Fibroblast of skin of back (primary cell): Measurements from ENCODE around the gene NPY5R. TPM values are rescaled to one million over a fixed set of nuclear protein-coding genes. Genes with fewer than 3 reads are reported as not detected.

Source experiments
- DNase-seq: peaks from one replicate; pipeline ENCODE4 v3.0.0-alpha.2; 2013
- polyA plus RNA-seq, 2 experiments: library from polyadenylated mRNA; unstranded; fragments of 120-200 nt; gene quantifications; one replicate each; pipeline ENCODE4 v1.2.1, GENCODE V29; 2013; ENCODE audit not compliant: insufficient read length in 2 of 2

The NPY5R gene
- polyA plus RNA-seq (2013, experiment 1 of 2; ENCODE audit: insufficient read length): not detected
- polyA plus RNA-seq (2013, experiment 2 of 2; ENCODE audit: insufficient read length): not detected

- no peak for DNase-seq
Observed at GRCh38 chr4:163343604-163344146, at the start of gene NPY5R. NPY5R (plus strand) TSS chr4:163343892; CDS start chr4:163350274, 6,382 bp downstream.

- no peak for DNase-seq
Observed at GRCh38 chr4:163295138-163295537, 48.6 kb upstream of the NPY5R start.

GRCh38 chr4:163300445-163300844, 43.2 kb upstream of the NPY5R start:
- no peak for DNase-seq

DNA sequence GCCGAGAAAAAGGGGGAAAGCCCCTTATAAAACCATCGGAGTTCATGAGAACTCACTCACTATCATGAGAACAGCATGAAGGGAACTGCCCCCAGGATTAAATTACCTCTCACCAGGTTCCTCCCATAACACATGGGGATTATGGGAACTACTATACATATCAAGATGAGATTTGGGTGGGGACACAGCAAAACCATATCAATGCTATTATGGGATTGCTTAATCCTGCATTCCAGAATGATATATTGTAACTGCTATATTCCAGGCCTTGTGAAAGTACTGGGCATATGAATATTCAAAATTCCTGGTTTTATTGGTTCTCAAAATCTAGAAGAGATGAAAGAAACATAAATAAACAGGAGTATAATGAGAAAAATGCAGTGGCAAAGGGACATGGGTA, 40.6 kb upstream of the NPY5R start:
- no peak for DNase-seq

- no peak for DNase-seq
Observed at GRCh38 chr4:163309466-163309865, 34.2 kb upstream of the NPY5R start.

- DNase-seq: no peak
Observed at GRCh38 chr4:163317110-163317509, 26.6 kb upstream of the NPY5R start.

DNA sequence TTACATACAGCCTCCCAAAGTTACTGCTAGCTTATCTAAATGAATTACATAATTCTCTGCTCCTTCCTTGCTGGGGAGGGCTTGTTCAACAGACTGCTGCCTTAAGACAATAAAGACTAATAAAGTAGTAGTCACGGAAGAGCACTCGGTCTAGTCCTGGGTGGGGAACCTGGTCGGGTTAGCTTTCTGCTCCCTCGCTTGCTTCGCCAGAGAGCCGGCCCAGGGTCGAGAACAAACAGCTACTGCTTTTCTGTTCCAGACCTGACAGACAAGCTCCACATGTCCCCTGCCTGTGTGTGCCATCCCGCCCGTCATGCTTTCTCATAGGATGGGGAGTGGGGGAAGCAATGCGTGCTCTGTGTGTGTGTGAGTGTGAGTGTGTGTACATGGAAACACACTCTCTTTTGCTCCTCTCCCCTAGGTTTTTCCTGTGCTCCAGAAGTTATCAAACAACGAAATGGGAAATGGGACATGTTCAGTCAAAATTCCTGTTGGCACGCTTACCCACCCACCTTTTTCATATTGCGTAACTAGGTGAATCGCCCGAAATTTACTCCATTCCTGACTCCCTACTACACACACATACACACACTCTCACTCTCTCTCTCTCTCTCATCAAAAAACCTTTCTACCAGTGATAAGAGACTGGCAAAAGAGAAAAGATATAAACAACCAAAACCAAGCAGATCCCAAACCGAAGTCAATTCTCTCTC, 12.6 kb upstream of the NPY5R start:
- DNase-seq: no peak

- DNase-seq: peak; percentile 2
Observed at GRCh38 chr4:163331629-163332376, 11.9 kb upstream of the NPY5R start.

DNA sequence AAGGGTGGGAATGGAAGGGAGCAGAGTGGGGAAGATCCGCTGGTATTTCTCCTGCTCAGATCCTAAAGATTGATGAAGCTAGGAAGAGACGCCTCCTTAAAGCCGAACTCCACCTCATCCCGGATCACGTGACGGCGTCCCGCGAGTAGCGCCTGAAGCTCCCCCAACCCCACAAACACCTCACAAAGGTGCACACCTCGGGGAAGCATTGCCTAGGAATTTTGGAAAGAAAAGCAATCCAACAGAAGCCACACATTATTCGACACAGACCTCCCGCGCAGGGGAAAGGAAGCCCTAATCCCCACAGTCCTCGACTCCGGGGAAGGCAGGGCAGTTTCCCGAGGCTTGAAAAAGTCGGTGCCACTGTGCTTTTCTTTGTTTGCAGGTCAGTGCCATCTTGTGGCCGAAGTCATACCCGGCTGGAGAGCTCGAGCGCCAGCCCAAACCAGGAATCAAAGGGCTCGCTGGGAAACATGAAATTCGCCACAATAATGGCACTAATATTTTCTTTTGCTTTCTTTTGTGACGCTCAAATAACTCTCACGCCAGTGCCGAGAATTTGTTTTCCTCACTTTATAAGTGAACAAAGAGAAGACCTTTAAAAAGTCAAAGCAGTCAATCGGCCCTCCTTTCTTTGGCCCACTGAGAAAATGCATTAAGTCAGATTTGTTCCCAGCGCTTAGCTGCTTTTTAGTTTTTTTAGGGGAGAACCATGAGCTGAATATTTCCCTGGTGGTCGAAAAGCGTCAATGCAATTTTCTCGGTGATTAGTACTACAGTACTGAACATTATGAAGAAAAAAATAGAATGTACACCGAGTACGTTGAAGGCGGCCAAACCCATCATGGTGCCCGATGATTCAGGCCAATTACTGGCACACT, 10.9 kb upstream of the NPY5R start, which contains the start of gene NPY1R:
NPY1R (minus strand) TSS at position 71 of the 881 bp plus-strand sequence. CDS start 6,042 bp downstream, outside the sequence.
- peak; percentile 79 for DNase-seq

DNA sequence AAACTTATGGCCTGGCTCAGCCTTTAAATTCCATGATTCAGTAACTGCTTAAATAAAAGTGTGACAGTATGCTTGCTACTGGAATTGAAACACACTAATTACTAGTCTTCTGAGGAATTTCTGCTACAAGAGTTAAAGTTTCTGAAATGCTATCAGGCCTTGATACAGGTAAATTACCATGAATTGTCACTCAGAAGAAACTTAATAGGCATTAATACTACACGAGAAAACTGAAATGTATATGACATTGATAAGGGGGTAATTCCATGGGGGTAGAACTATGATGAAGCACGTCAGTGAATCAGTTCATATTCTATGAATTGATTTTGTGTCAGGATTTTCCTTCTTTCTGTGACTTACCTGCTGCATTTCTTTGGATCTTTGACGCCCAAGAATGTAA, 8.3 kb upstream of the NPY5R start:
- no peak for DNase-seq

GRCh38 chr4:163344147-163345125, 744 bp downstream of the NPY5R start:
- no peak for DNase-seq

DNA sequence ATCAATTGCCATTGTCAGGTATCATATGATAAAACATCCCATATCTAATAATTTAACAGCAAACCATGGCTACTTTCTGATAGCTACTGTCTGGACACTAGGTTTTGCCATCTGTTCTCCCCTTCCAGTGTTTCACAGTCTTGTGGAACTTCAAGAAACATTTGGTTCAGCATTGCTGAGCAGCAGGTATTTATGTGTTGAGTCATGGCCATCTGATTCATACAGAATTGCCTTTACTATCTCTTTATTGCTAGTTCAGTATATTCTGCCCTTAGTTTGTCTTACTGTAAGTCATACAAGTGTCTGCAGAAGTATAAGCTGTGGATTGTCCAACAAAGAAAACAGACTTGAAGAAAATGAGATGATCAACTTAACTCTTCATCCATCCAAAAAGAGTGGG, 7.0 kb downstream of the NPY5R start:
- no peak for DNase-seq

GRCh38 chr4:163353054-163353453, 9.4 kb downstream of the NPY5R start:
- DNase-seq: no peak

DNA sequence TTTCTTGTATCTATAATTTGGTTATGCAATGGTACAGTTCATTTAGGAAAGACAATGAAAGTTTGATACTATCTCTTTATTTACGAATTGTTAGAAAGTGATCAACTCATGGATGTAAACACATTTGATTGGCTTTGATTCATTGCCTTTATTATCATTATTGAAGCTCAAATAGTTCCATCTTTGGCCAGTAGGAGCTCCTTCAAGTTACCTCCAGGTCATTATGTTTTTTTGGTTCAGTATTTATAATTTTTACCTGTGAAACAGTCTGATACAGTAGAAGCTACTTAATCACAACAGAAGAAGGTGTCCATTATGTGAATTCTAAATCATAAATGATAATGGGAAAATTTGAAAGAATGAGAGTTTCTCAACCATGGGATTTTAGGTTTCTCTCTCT, 12.4 kb downstream of the NPY5R start:
- no peak for DNase-seq

- no peak for DNase-seq
Observed at GRCh38 chr4:163367651-163368050, 24.0 kb downstream of the NPY5R start.

- no peak for DNase-seq
Observed at GRCh38 chr4:163372029-163372428, 28.3 kb downstream of the NPY5R start.

DNA sequence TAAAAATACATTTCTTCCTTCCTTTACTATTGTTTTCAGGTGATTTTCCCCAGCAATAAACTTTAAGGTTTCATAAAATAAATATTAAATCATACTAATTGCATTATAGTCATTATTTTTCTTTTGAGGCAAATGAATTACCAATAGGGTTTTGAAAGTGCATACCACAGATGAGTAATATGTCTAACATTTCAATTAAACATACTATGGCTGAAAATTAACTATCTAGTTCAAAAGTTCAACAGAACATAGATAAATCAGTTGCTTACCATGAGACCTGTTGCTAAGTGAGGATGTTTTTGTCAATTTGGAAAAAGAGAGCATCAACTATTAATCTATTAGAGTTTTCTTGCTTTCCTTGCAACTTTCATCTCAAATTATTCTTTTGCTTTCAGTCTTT, 35.0 kb downstream of the NPY5R start:
- DNase-seq: no peak

DNA sequence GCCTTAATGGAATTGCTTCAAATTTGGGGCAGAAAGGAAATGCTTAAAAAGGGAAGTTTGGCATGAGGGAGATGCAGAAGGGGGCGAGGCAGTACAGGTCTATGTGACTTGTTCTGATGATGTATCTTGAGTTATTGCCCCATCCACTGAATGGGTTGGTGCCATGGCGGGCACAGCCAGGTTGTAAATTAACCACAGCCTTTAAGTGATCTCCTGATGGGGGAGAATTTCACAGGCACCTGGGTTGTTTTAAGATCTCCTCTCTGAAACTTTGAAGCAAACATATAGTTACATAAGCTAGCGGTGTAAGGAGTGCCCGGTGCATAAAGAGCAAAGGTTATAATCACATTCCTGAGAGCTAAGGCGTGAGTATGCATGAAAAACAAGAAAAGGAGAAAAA, 37.0 kb downstream of the NPY5R start:
- no peak for DNase-seq

- DNase-seq: no peak
Observed at GRCh38 chr4:163382178-163382869, 38.6 kb downstream of the NPY5R start.

GRCh38 chr4:163384434-163384833, 40.7 kb downstream of the NPY5R start:
- DNase-seq: no peak

GRCh38 chr4:163384926-163385325, 41.2 kb downstream of the NPY5R start:
- no peak for DNase-seq
